Tibial nerve (tissue), 4 donors: ENCODE data around the gene SV2B. TPM values are rescaled to one million over a fixed set of nuclear protein-coding genes. Genes with fewer than 3 reads are reported as not detected.

Source experiments
- DNase-seq, 2 donors: peaks; one replicate each; pipeline ENCODE4 v3.0.0-alpha.2; 2019; ENCODE audit warnings: low spot score in 2 of 2
- H3K27ac ChIP-seq, 4 donors: fragments of 200-600 bp; sonication (generic) in 3 of 4; one replicate each; pipeline ENCODE4 v1.5.1; 2017 to 2019; ENCODE audit warnings: mild to moderate bottlenecking in 1 of 4
- H3K27me3 ChIP-seq, 2 donors: fragments of 200-600 bp; sonication (generic) in 1 of 2; one replicate each; pipeline versions ENCODE4 v1.5.1 to v1.6.0; 2017 to 2019
- H3K36me3 ChIP-seq, 3 donors: fragments of 200-600 bp; sonication (generic); one replicate each; pipeline ENCODE4 v1.5.1; 2018 to 2019
- H3K4me1 ChIP-seq, 4 donors: fragments of 200-600 bp; sonication (generic) in 3 of 4; one replicate each; pipeline ENCODE4 v1.5.1; 2017 to 2019
- H3K4me3 ChIP-seq, 4 donors: fragments of 200-600 bp; sonication (generic) in 3 of 4; one replicate each; pipeline ENCODE4 v1.5.1; 2017 to 2019; ENCODE audit warnings: mild to moderate bottlenecking in 1 of 4, moderate library complexity in 1 of 4
- H3K9me3 ChIP-seq, 4 donors: fragments of 200-600 bp; sonication (generic) in 3 of 4; one replicate each; pipeline ENCODE4 v1.5.1; 2017 to 2019
- EP300 ChIP-seq, 2 donors: sonication (generic); formaldehyde crosslinking; IDR thresholded peaks; one replicate each; pipeline ENCODE4 v1.6.1; 2017; ENCODE audit warnings: antibody characterized with exemption in 2 of 2, mild to moderate bottlenecking in 1 of 2
- POLR2A ChIP-seq, 2 donors: fragments of 450-650 bp; IDR thresholded peaks; one replicate each; pipeline ENCODE4 v1.6.1; 2017; ENCODE audit warnings: antibody characterized with exemption in 2 of 2, mild to moderate bottlenecking in 2 of 2, moderate library complexity in 2 of 2
- WGBS, 2 donors: methylation state at CpG; one replicate each; pipeline ENCODE4 v1.1.5; 2018; 5-methylcytosine and 5-hydroxymethylcytosine counted together
- total RNA-seq, 4 donors: library from RNA; depleted of rRNA; stranded (reverse); fragments of >200 nt; gene quantifications; one replicate each; pipeline ENCODE4 v1.1.0, GENCODE V29; 2016
- TF ChIP-seq, protein P1 (sequence below), 5 experiments: fragments of 200-600 bp in 3 of 5; fragments of 450-650 bp in 2 of 5; sonication (generic) in 3 of 5; IDR thresholded peaks; one replicate each; pipeline ENCODE4 v1.5.1; 2016 to 2019; ENCODE audit warnings: antibody characterized with exemption in 5 of 5, mild to moderate bottlenecking in 3 of 5, moderate library complexity in 2 of 5

Gene SV2B
- total RNA-seq, 4 donors from 2014 or later: 8.3 to 20.5 (median 17.1) TPM

DNA sequence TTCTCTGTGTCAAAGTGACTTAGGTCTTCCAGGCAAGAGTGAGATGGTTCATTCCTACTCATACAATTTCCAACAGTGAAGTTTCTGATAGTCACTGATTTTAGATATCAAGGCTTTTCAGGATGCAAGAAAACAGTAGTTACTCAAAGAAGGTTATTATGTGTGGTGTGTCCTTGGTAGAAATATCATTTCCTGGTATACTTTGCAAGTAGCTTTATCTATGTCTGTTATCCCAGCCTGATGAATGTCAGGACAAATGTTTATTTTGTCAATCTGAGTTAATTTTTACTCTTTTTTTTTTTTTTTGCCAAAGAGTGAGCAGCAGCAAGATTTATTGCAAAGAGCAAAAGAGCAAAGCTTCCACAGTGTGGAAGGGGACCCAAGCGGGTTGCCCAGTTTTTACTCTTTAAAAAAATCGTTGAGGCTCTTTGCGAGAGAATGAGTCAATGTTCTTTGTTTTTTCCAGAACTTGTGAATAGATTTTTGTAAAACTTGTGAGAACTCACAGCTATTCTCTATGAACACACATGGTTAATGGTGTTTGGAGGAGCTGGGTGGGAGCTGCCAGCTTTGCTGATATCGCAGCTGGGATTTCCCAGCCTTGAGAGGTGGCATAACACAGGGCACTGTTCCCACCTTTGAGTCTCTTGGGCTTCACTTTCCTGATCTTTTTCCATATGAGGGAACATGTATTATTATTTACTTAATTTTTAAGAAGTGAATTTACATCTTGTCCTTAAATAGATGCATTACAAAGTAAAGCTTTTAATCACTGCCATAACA is 51.9 kb downstream of the SV2B start:
- Histone ChIP-seq H3K27ac (no peak overlapping the region), H3K36me3 (no peaks in the 10 kb centered on the region), H3K4me1 (no peaks in the 10 kb centered on the region), H3K27me3 (peaks cover 0 to 5% of the 10 kb centered on the region in 2 donors), H3K9me3 (no peaks in the 10 kb centered on the region), H3K4me3 (no peak overlapping the region)
- 58 to 64% methylated on average over 4 of the region's 4 CpGs for WGBS, 2 donors
- no peak for TF ChIP-seq POLR2A (IDR thresholded peaks at IDR 0.05)
- TF ChIP-seq EP300 (IDR thresholded peaks at IDR 0.05): no peak
- TF ChIP-seq, protein P1, sequence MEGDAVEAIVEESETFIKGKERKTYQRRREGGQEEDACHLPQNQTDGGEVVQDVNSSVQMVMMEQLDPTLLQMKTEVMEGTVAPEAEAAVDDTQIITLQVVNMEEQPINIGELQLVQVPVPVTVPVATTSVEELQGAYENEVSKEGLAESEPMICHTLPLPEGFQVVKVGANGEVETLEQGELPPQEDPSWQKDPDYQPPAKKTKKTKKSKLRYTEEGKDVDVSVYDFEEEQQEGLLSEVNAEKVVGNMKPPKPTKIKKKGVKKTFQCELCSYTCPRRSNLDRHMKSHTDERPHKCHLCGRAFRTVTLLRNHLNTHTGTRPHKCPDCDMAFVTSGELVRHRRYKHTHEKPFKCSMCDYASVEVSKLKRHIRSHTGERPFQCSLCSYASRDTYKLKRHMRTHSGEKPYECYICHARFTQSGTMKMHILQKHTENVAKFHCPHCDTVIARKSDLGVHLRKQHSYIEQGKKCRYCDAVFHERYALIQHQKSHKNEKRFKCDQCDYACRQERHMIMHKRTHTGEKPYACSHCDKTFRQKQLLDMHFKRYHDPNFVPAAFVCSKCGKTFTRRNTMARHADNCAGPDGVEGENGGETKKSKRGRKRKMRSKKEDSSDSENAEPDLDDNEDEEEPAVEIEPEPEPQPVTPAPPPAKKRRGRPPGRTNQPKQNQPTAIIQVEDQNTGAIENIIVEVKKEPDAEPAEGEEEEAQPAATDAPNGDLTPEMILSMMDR (IDR thresholded peaks at IDR 0.05): no peak
- DNase-seq: no peak

DNA sequence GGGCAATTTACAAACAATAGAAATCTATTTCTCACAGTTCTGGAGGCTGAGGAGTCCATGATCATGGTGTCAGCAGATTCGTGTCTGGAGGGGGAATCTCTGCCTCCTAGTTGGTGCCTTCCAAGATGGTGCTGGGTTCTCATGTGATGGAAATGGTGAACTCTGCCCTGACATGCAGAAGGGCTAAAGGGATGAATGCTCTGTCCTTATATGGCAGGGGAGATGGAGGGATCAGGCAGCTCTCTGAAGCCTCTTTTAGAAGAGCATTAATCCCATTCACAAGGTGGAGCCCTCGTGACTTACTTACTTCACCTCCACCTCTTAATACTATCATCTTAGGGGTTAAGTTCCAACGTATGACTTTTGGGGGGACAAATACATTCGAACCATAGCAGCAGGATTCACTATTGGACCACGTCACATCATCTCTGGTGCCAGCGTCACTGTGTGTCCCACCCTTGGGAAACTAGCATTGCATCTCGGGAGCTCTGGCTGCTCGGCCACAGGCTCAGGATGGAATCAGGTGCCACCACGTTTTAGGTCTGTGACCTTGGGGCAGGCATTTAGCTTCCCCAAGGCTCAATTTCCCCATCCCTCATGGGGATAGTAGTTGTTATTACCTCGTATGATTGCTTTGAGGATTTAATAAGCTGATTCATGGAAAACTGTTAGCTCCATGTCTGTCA is 53.0 kb downstream of the SV2B start:
- TF ChIP-seq EP300 (IDR thresholded peaks at IDR 0.05) (no peak), POLR2A (IDR thresholded peaks at IDR 0.05) (no peak)
- TF ChIP-seq, protein P1 (IDR thresholded peaks at IDR 0.05): no peak
- DNase-seq: no peak
- no peak overlapping the region for H3K4me3 ChIP-seq
- peaks cover 0 to 5% of the 10 kb centered on the region in 2 donors for H3K27me3 ChIP-seq
- H3K27ac ChIP-seq: no peak overlapping the region
- H3K4me1 ChIP-seq: no peaks in the 10 kb centered on the region
- 74 to 81% methylated on average over 10 of the region's 10 CpGs for WGBS, 2 donors
- no peaks in the 10 kb centered on the region for H3K36me3 ChIP-seq
- no peaks in the 10 kb centered on the region for H3K9me3 ChIP-seq

DNA sequence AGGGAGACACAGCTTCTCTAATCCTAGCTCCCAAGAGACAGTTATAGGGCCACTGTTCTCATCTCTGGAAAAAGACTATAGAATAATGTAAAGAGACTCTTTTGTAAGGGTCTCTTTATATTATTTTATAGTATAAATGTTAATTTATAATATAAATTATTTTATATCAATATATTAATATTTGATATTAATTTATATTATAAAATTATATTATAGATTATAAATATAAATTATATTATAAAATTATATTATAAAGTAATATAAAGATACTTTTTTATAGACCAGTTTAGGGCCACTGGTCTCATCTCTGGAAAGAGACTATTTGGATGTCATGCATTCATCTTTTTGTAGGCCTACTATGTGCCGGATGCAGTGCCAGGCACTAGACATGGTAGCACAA is 53.9 kb downstream of the SV2B start:
- no peaks in the 10 kb centered on the region for H3K36me3 ChIP-seq
- DNase-seq: no peak
- 84 to 91% methylated on average over 1 of the region's 1 CpG for WGBS, 2 donors
- H3K9me3 ChIP-seq: no peaks in the 10 kb centered on the region
- H3K27ac ChIP-seq: no peak overlapping the region
- H3K27me3 ChIP-seq: peaks cover 0 to 5% of the 10 kb centered on the region in 2 donors
- no peaks in the 10 kb centered on the region for H3K4me1 ChIP-seq
- TF ChIP-seq POLR2A (IDR thresholded peaks at IDR 0.05) (no peak), EP300 (IDR thresholded peaks at IDR 0.05) (no peak)
- TF ChIP-seq, protein P1 (IDR thresholded peaks at IDR 0.05): no peak
- H3K4me3 ChIP-seq: no peak overlapping the region

DNA sequence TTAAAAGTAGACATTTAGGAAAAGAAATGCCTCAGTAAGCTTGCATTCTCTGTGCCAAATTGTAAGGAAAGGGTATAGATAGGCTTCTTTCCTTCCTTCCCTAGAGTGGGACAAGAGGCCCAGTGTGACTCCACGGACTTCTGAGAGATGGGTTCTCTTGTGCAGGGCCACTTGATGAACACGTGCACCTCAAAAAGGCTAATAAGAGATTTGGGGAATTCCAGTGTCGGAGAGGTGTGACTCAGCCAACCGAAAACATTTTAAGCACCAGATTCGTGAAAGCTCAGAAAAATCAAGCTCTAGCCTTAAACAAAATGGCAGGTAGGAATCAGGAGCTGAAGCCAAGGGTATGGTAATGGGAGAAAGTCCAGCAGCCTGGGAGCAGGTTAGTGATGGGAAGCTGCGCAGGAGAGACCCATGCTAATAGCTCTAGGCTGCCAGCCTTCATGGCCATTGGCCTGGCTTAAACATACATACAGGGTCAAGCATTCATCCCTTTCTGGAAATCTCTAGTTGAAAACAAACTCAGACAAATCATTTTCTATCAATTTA is 56.2 kb downstream of the SV2B start:
- whole genome bisulfite sequencing, 2 donors: 91 to 92% methylated on average over 6 of the region's 6 CpGs

More for the DNA sequence above, 56.2 kb downstream of the SV2B start:
- Histone ChIP-seq H3K27ac (no peak overlapping the region), H3K9me3 (no peaks in the 10 kb centered on the region), H3K27me3 (peaks cover 0 to 5% of the 10 kb centered on the region in 2 donors), H3K36me3 (no peaks in the 10 kb centered on the region), H3K4me3 (no peak overlapping the region), H3K4me1 (no peaks in the 10 kb centered on the region)
- TF ChIP-seq, protein P1 (IDR thresholded peaks at IDR 0.05): no peak
- TF ChIP-seq EP300 (IDR thresholded peaks at IDR 0.05) (no peak), POLR2A (IDR thresholded peaks at IDR 0.05) (no peak)
- DNase-seq: no peak
